Left lung (tissue), 10 donors: ENCODE data around the gene ZNF169. TPM values are rescaled to one million over a fixed set of nuclear protein-coding genes. Genes with fewer than 3 reads are reported as not detected.
"Not testable (repeated sequence)": the region's sequence is repeated elsewhere in the genome, so short reads cannot be mapped to it uniquely, and the experiment has no call there.

Source experiments
- ATAC-seq: fragments of 200-7000 bp; cut with Tn5 transposase; one replicate; pipeline ENCODE4 v1.9.1; 2020; ENCODE audit warnings: moderate library complexity
- DNase-seq, 4 donors: peaks; one replicate each; pipeline ENCODE4 v3.0.0-alpha.2; 2013 to 2020
- H3K27ac ChIP-seq, 2 donors: fragments of 200-600 bp; sonication (generic) in 1 of 2; one replicate each; pipeline versions ENCODE4 v1.5.0 to v1.8.0; 2020 to 2021
- H3K27me3 ChIP-seq, 2 donors: fragments of 200-600 bp; sonication (generic) in 1 of 2; one replicate each; pipeline versions ENCODE4 v1.5.0 to v1.8.0; 2020 to 2021
- H3K36me3 ChIP-seq, 2 donors: fragments of 200-600 bp; sonication (generic) in 1 of 2; one replicate each; pipeline versions ENCODE4 v1.5.0 to v1.8.0; 2020 to 2021
- H3K4me1 ChIP-seq, 2 donors: fragments of 200-600 bp; one replicate each; pipeline ENCODE4 v1.8.0; 2021
- H3K4me3 ChIP-seq, 2 donors: fragments of 200-600 bp; sonication (generic) in 1 of 2; one replicate each; pipeline versions ENCODE4 v1.5.0 to v1.8.0; 2020 to 2021; ENCODE audit warnings: mild to moderate bottlenecking in 1 of 2
- H3K9me3 ChIP-seq, 2 donors: fragments of 200-600 bp; sonication (generic) in 1 of 2; one replicate each; pipeline versions ENCODE4 v1.5.0 to v1.8.0; 2020 to 2021
- intact Hi-C, 2 donors: fragments of 100-400 bp; cut with DNase I; formaldehyde crosslinking; loops; one replicate each; pipeline versions ENCODE4 v1.11.2 to v1.14.2; 2022
- polyA plus RNA-seq, 6 donors: library from polyadenylated mRNA; unstranded; fragments of 120-200 nt; gene quantifications; one replicate each; pipeline ENCODE4 v1.2.1, GENCODE V29; 2013; ENCODE audit not compliant: insufficient read length in 6 of 6
- total RNA-seq, 2 donors: library from RNA; stranded (reverse); fragmentation: NEBNext Ultra II Directional; extraction: Animal tissue kit (Norgen Biotek cat#: 25700); gene quantifications; one replicate each; pipeline ENCODE4 v1.2.1, GENCODE V29; 2021
- donor health status: DM: no; HTN: yes; CAD: no.
- donor health status: DM: no; HTN: no; CAD: no.

The ZNF169 gene
- total and polyA plus RNA-seq, 8 donors = 4.1 to 12.3 (median 10.2) TPM

DNA sequence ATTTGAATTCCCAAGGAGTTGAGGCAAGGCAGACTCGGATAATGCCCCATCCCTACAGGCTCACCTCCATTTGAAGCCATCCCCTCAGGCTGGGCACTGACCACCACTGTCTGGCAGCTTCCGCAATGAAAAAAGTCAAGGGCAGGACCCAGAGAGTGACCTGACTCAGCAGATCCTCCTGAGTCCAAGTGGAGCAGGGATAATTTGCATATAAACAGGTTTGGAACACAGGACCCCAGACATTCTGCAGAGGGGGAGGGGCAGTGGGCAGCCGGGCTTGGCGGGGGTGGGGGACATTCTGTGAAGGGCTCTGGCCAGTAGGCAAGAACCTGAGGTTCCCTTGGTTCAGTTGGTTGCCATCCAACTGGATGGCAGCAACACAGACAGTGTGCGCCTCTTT lies 69.4 kb downstream of the ZNF169 start, which contains the start of gene NUTM2F:
NUTM2F (minus strand) TSS at position 101 of the 400 bp plus-strand sequence; CDS start at position 80, 21 bp downstream.
- H3K4me3 ChIP-seq, H3K27me3 ChIP-seq, H3K4me1 ChIP-seq, H3K36me3 ChIP-seq, H3K9me3 ChIP-seq, H3K27ac ChIP-seq, intact Hi-C loops, ATAC-seq, DNase-seq: not testable (repeated sequence)

- H3K9me3 ChIP-seq, H3K36me3 ChIP-seq, H3K27ac ChIP-seq, ATAC-seq, H3K4me3 ChIP-seq, DNase-seq, intact Hi-C loops, H3K27me3 ChIP-seq, H3K4me1 ChIP-seq: not testable (repeated sequence)
Measured at GRCh38 chr9:94336445-94336844, 77.3 kb downstream of the ZNF169 start.

- ATAC-seq = not testable (repeated sequence)
Measured at GRCh38 chr9:94338723-94339122, 79.6 kb downstream of the ZNF169 start.

GRCh38 chr9:94339657-94340056 lies 80.6 kb downstream of the ZNF169 start:
- DNase-seq, H3K9me3 ChIP-seq, H3K36me3 ChIP-seq, ATAC-seq, H3K4me3 ChIP-seq, H3K27ac ChIP-seq, H3K4me1 ChIP-seq, H3K27me3 ChIP-seq, intact Hi-C loops: not testable (repeated sequence)

More at GRCh38 chr9:94338723-94339122, 79.6 kb downstream of the ZNF169 start:
- H3K27me3 ChIP-seq, intact Hi-C loops, H3K4me3 ChIP-seq, DNase-seq, H3K4me1 ChIP-seq, H3K36me3 ChIP-seq, H3K27ac ChIP-seq, H3K9me3 ChIP-seq: not testable (repeated sequence)

- H3K36me3 ChIP-seq, intact Hi-C loops, H3K27me3 ChIP-seq, ATAC-seq, H3K27ac ChIP-seq, H3K9me3 ChIP-seq, DNase-seq, H3K4me1 ChIP-seq, H3K4me3 ChIP-seq: not testable (repeated sequence)
Measured at GRCh38 chr9:94340750-94341149, 81.7 kb downstream of the ZNF169 start.

GRCh38 chr9:94341703-94342102 lies 82.6 kb downstream of the ZNF169 start:
- DNase-seq, H3K4me3 ChIP-seq, H3K9me3 ChIP-seq, H3K4me1 ChIP-seq, ATAC-seq, H3K27me3 ChIP-seq, intact Hi-C loops, H3K36me3 ChIP-seq, H3K27ac ChIP-seq: not testable (repeated sequence)

GRCh38 chr9:94347451-94347850 lies 88.4 kb downstream of the ZNF169 start:
- H3K36me3 ChIP-seq, intact Hi-C loops, H3K27me3 ChIP-seq, DNase-seq, ATAC-seq, H3K4me1 ChIP-seq, H3K9me3 ChIP-seq, H3K4me3 ChIP-seq: not testable (repeated sequence)
- H3K27ac ChIP-seq = peak overlapping the region in 1 of 2 donors; percentile 33

- H3K27me3 ChIP-seq, DNase-seq, ATAC-seq, H3K4me1 ChIP-seq, H3K36me3 ChIP-seq, H3K4me3 ChIP-seq, H3K27ac ChIP-seq, intact Hi-C loops, H3K9me3 ChIP-seq: not testable (repeated sequence)
Measured at GRCh38 chr9:94348754-94349153, 89.7 kb downstream of the ZNF169 start.

Other genes starting within 250 kb of the ZNF169 start
- gene PTPDC1, start 174.8 kb upstream of the ZNF169 start, total RNA-seq = 10 to 100 TPM in 1 of 2 donors, 1 to 10 TPM in 1; 9.2 to 10.3 TPM
- 10 to 100 TPM; 15.0 to 18.7 (median 15.9) TPM for gene PTPDC1, start 174.8 kb upstream of the ZNF169 start, polyA plus RNA-seq
- gene NUTM2F, start 69.3 kb downstream of the ZNF169 start, total RNA-seq = not detected
- gene NUTM2F, start 69.3 kb downstream of the ZNF169 start, polyA plus RNA-seq = under 1 TPM in 3 of 6 donors, not detected in 3; 0.10 to 0.11 (median 0.10) TPM